WTC11 (cell line): Measurements from ENCODE around the gene ENO3. TPM values are rescaled to one million over a fixed set of nuclear protein-coding genes. Genes with fewer than 3 reads are reported as not detected.

ENCODE experiments used
- ATAC-seq: fragments of 200-7000 bp; cut with Tn5 transposase; 2 replicates; pipeline ENCODE4 v1.10.0; 2021; ENCODE audit warnings: mild to moderate bottlenecking, moderate library complexity
- CTCF ChIA-PET: fragments of 300-600 bp; sonication (Branson Sonifier 250); formaldehyde crosslinking; loops from one replicate; lab custom pipeline; 2021; ENCODE audit warnings: antibody characterized with exemption; lab: Charles Lee
- POLR2A ChIA-PET: fragments of 350-600 bp; sonication (Branson Sonifier 250); formaldehyde crosslinking; loops from one replicate; lab custom pipeline; 2021; ENCODE audit warnings: antibody characterized with exemption; lab: Charles Lee
- DNase-seq: peaks from one replicate; pipeline ENCODE4 v3.0.0; 2021; ENCODE audit warnings: low spot score
- H3K27ac Mint-ChIP-seq: 2 replicates; pipeline ENCODE4 v1.8.0; 2021; ENCODE audit warnings: mixed read lengths
- H3K27me3 Mint-ChIP-seq: 2 replicates; pipeline ENCODE4 v1.8.0; 2021; ENCODE audit warnings: low read depth, mild to moderate bottlenecking, moderate library complexity, mixed read lengths
- H3K36me3 Mint-ChIP-seq: 2 replicates; pipeline ENCODE4 v1.8.0; 2021; ENCODE audit warnings: mixed read lengths
- H3K4me1 Mint-ChIP-seq: 2 replicates; pipeline ENCODE4 v1.8.0; 2022; ENCODE audit warnings: mixed read lengths
- H3K4me3 Mint-ChIP-seq: 2 replicates; pipeline ENCODE4 v1.8.0; 2021; ENCODE audit warnings: mild to moderate bottlenecking, moderate library complexity, mixed read lengths
- H3K9me3 Mint-ChIP-seq: 2 replicates; pipeline ENCODE4 v1.8.0; 2021; ENCODE audit warnings: mixed read lengths
- ATF3 ChIP-seq: sonication (generic); formaldehyde crosslinking; conservative IDR thresholded peaks from 2 replicates; pipeline ENCODE4 v1.8.1; 2022; ENCODE audit warnings: mild to moderate bottlenecking, missing genetic modification reagents
- CBFB ChIP-seq: sonication (generic); formaldehyde crosslinking; IDR thresholded peaks from 2 replicates; pipeline ENCODE4 v1.8.1; 2022; ENCODE audit warnings: mild to moderate bottlenecking, low read depth, missing genetic modification reagents
- E2F4 ChIP-seq: sonication (generic); formaldehyde crosslinking; IDR thresholded peaks from 2 replicates; pipeline ENCODE4 v1.8.1; 2022; ENCODE audit warnings: low read depth, mild to moderate bottlenecking, moderate library complexity, missing genetic modification reagents, borderline replicate concordance
- ERG ChIP-seq: fragments of 250-450 bp; sonication (Bioruptor Pico); IDR thresholded peaks from 2 replicates; pipeline ENCODE4 v1.8.0; 2021; ENCODE audit warnings: mild to moderate bottlenecking
- ESRRA ChIP-seq: sonication (generic); formaldehyde crosslinking; IDR thresholded peaks from 2 replicates; pipeline ENCODE4 v1.8.1; 2022; ENCODE audit warnings: mild to moderate bottlenecking, missing genetic modification reagents, borderline replicate concordance
- ETV6 ChIP-seq: sonication (generic); formaldehyde crosslinking; IDR thresholded peaks from 2 replicates; pipeline ENCODE4 v1.8.1; 2022; ENCODE audit warnings: mild to moderate bottlenecking, missing genetic modification reagents
- FOXK1 ChIP-seq: sonication (generic); formaldehyde crosslinking; IDR thresholded peaks from 2 replicates; pipeline ENCODE4 v1.8.0; 2022; ENCODE audit warnings: mild to moderate bottlenecking, moderate library complexity, missing genetic modification reagents
- FOXP1 ChIP-seq: sonication (generic); formaldehyde crosslinking; IDR thresholded peaks from 2 replicates; pipeline ENCODE4 v1.8.0; 2022; ENCODE audit warnings: missing genetic modification reagents, mild to moderate bottlenecking, moderate library complexity, borderline replicate concordance
- HMGA2 ChIP-seq: fragments of 250-450 bp; sonication (Bioruptor Pico); IDR thresholded peaks from 2 replicates; pipeline ENCODE4 v1.4.0; 2021; ENCODE audit warnings: mild to moderate bottlenecking, moderate library complexity
- IRF1 ChIP-seq: sonication (generic); formaldehyde crosslinking; IDR thresholded peaks from 2 replicates; pipeline ENCODE4 v1.8.0; 2023; ENCODE audit warnings: missing genetic modification reagents
- MXD4 ChIP-seq: fragments of 250-450 bp; sonication (Bioruptor Pico); IDR thresholded peaks from 2 replicates; pipeline ENCODE4 v1.8.0; 2021; ENCODE audit warnings: mild to moderate bottlenecking, moderate library complexity, borderline replicate concordance
- NR3C1 ChIP-seq: sonication (generic); formaldehyde crosslinking; conservative IDR thresholded peaks from 2 replicates; pipeline ENCODE4 v1.8.1; 2023; ENCODE audit warnings: low read depth, mild to moderate bottlenecking, missing genetic modification reagents
- RELA ChIP-seq: sonication (generic); formaldehyde crosslinking; IDR thresholded peaks from 2 replicates; pipeline ENCODE4 v1.8.1; 2022; ENCODE audit warnings: missing genetic modification reagents, mild to moderate bottlenecking, borderline replicate concordance
- SOX15 ChIP-seq: fragments of 250-450 bp; sonication (Bioruptor Pico); IDR thresholded peaks from 2 replicates; pipeline ENCODE4 v1.9.0; 2021; ENCODE audit warnings: mild to moderate bottlenecking
- SP1 ChIP-seq: sonication (generic); formaldehyde crosslinking; conservative IDR thresholded peaks from 2 replicates; pipeline ENCODE4 v1.8.1; 2022; ENCODE audit warnings: missing genetic modification reagents
- TEAD1 ChIP-seq: sonication (generic); formaldehyde crosslinking; IDR thresholded peaks from 2 replicates; pipeline ENCODE4 v1.8.0; 2022; ENCODE audit warnings: mild to moderate bottlenecking, missing genetic modification reagents
- USF2 ChIP-seq: sonication (generic); formaldehyde crosslinking; IDR thresholded peaks from 2 replicates; pipeline ENCODE4 v1.8.1; 2023; ENCODE audit warnings: mild to moderate bottlenecking, missing genetic modification reagents, moderate library complexity
- ZBTB21 ChIP-seq: sonication (generic); formaldehyde crosslinking; IDR thresholded peaks from 2 replicates; pipeline ENCODE4 v1.8.1; 2023; ENCODE audit warnings: mild to moderate bottlenecking, missing genetic modification reagents, borderline replicate concordance
- ZNF138 ChIP-seq: sonication (generic); formaldehyde crosslinking; conservative IDR thresholded peaks from 2 replicates; pipeline ENCODE4 v1.8.1; 2022; ENCODE audit warnings: mild to moderate bottlenecking, moderate library complexity, missing genetic modification reagents
- ZNF219 ChIP-seq: sonication (generic); formaldehyde crosslinking; IDR thresholded peaks from 2 replicates; pipeline ENCODE4 v1.8.0; 2023; ENCODE audit warnings: missing genetic modification reagents, mild to moderate bottlenecking, borderline replicate concordance
- ZNF512 ChIP-seq: sonication (generic); formaldehyde crosslinking; IDR thresholded peaks from 2 replicates; pipeline ENCODE4 v1.8.1; 2022; ENCODE audit warnings: missing genetic modification reagents, borderline replicate concordance
- total RNA-seq: library from RNA; stranded (reverse); gene quantifications from 3 replicates; pipeline ENCODE4 v1.2.3, GENCODE V29; 2021
- TF ChIP-seq, protein P1 (sequence below): sonication (generic); formaldehyde crosslinking; IDR thresholded peaks from 2 replicates; pipeline ENCODE4 v1.8.1; 2022; ENCODE audit warnings: mild to moderate bottlenecking, moderate library complexity, missing genetic modification reagents
- TF ChIP-seq, protein P2 (sequence below): fragments of 250-450 bp; sonication (Bioruptor Pico); IDR thresholded peaks from 2 replicates; pipeline ENCODE4 v1.9.0; 2021; ENCODE audit warnings: mild to moderate bottlenecking

The ENO3 gene
- total RNA-seq, 1 experiment from 2014 or later = 30.9 TPM

GRCh38 chr17:4997302-4998026 is 46.5 kb downstream of the ENO3 start, which contains the start of the genes INCA1 and KIF1C (continued):
- no peak for TF ChIP-seq ATF3 (CRISPR knock-in tag)
- TF ChIP-seq HMGA2 (CRISPR knock-in tag) = no peak
- TF ChIP-seq IRF1 = 0 out of 2 replicates have a peak, but pooled peaks have one; percentile 20
- no peak for TF ChIP-seq FOXK1 (CRISPR knock-in tag)
- TF ChIP-seq ZBTB21 (CRISPR knock-in tag) = 0 out of 2 replicates have a peak, but pooled peaks have one; percentile 34
- TF ChIP-seq, protein P1, sequence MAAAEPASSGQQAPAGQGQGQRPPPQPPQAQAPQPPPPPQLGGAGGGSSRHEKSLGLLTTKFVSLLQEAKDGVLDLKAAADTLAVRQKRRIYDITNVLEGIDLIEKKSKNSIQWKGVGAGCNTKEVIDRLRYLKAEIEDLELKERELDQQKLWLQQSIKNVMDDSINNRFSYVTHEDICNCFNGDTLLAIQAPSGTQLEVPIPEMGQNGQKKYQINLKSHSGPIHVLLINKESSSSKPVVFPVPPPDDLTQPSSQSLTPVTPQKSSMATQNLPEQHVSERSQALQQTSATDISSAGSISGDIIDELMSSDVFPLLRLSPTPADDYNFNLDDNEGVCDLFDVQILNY (CRISPR knock-in tag) = peak; percentile 38; the same call in 1 of the 2 replicates
- TF ChIP-seq ZNF219 = no peak
- TF ChIP-seq ERG = no peak
- TF ChIP-seq SOX15 (CRISPR knock-in tag) = no peak
- 0 out of 2 replicates have a peak, but pooled peaks have one; percentile 38 for TF ChIP-seq NR3C1 (CRISPR knock-in tag)
- peak; percentile 89; the same call in 1 of the 2 replicates for TF ChIP-seq ZNF138
- TF ChIP-seq SP1 (CRISPR knock-in tag) = peak; percentile 78
- peak; percentile 14; the same call in 1 of the 2 replicates for TF ChIP-seq ETV6
- TF ChIP-seq, protein P2, sequence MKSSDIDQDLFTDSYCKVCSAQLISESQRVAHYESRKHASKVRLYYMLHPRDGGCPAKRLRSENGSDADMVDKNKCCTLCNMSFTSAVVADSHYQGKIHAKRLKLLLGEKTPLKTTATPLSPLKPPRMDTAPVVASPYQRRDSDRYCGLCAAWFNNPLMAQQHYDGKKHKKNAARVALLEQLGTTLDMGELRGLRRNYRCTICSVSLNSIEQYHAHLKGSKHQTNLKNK (CRISPR knock-in tag) = no peak
- TF ChIP-seq MXD4 = no peak
- peak; percentile 31; the same call in 1 of the 2 replicates for TF ChIP-seq ESRRA
- no peak for TF ChIP-seq TEAD1 (CRISPR knock-in tag)
- no peak for TF ChIP-seq RELA
- TF ChIP-seq E2F4 (CRISPR knock-in tag) = no peak

- peak overlapping the region; percentile 87 for H3K4me3 Mint-ChIP-seq
- DNase-seq = peak; percentile 74
- peaks cover 24% of the 10 kb centered on the region for H3K27me3 Mint-ChIP-seq
- no peak overlapping the region for H3K27ac Mint-ChIP-seq
- H3K9me3 Mint-ChIP-seq = no peaks in the 10 kb centered on the region
- TF ChIP-seq CBFB (CRISPR knock-in tag) (no peak), FOXP1 (CRISPR knock-in tag) (no peak; the same call in 1 of the 2 replicates), MXD4 (no peak), ZNF512 (no peak), USF2 (CRISPR knock-in tag) (peak; percentile 4; the same call in 1 of the 2 replicates)
- TF ChIP-seq, protein P1 (CRISPR knock-in tag) = 0 out of 2 replicates have a peak, but pooled peaks have one; percentile 13
- TF ChIP-seq, all 79 proteins: peak for 2
- ChIA-PET CTCF (interaction anchor here (0.9 to 2.3 kb wide), 7 partner anchors 10 to 89 kb away, joined by 3 to 17 read pairs (median 6); partner anchors contain the start of genes CAMTA2, ENO3 and SPAG7), POLR2A (interaction anchor here (1.0 to 2.0 kb wide), 2 partner anchors 31 to 58 kb away, joined by 3 to 11 read pairs; partner anchors contain the start of genes RNF167, SLC25A11 and SPAG7)
- peaks cover 19% of the 10 kb centered on the region for H3K36me3 Mint-ChIP-seq
- peaks cover 16% of the 10 kb centered on the region for H3K4me1 Mint-ChIP-seq
- ATAC-seq = peak; percentile 7
Measured at GRCh38 chr17:4998027-4998731, 47.3 kb downstream of the ENO3 start.
